Muscle layer of duodenum (tissue), 2 donors: ENCODE measurements around the gene TGM2.
A peak's percentile ranks its signal among the peaks of the same experiment; 100 is the strongest.

Source experiments
- H3K27ac ChIP-seq: one replicate; pipeline ENCODE4 v1.7.0; 2013; ENCODE audit warnings: mild to moderate bottlenecking, low read length
- H3K27me3 ChIP-seq: one replicate; pipeline ENCODE4 v1.7.0; 2013; ENCODE audit warnings: low read depth, mild to moderate bottlenecking, control low read depth, low read length
- H3K36me3 ChIP-seq, 2 donors: one replicate each; pipeline ENCODE4 v1.7.0; 2013; ENCODE audit warnings: low read length in 2 of 2, control low read depth in 1 of 2, mild to moderate bottlenecking in 1 of 2; ENCODE audit not compliant: insufficient read depth in 2 of 2, control insufficient read depth in 1 of 2
- H3K4me1 ChIP-seq, 2 donors: one replicate each; pipeline ENCODE4 v1.7.0; 2013; ENCODE audit warnings: low read length in 2 of 2, mild to moderate bottlenecking in 2 of 2, control low read depth in 1 of 2, moderate library complexity in 1 of 2; ENCODE audit not compliant: insufficient read depth in 2 of 2, control insufficient read depth in 1 of 2
- H3K4me3 ChIP-seq, 2 donors: one replicate each; pipeline ENCODE4 v1.7.0; 2013; ENCODE audit warnings: low read length in 2 of 2, low read depth in 1 of 2, mild to moderate bottlenecking in 1 of 2
- H3K9me3 ChIP-seq, 2 donors: one replicate each; pipeline ENCODE4 v1.7.0; 2013; ENCODE audit warnings: low read length in 2 of 2, control low read depth in 1 of 2, mild to moderate bottlenecking in 1 of 2; ENCODE audit not compliant: control insufficient read depth in 1 of 2
- donor health status: healthy.

The TGM2 gene

DNA sequence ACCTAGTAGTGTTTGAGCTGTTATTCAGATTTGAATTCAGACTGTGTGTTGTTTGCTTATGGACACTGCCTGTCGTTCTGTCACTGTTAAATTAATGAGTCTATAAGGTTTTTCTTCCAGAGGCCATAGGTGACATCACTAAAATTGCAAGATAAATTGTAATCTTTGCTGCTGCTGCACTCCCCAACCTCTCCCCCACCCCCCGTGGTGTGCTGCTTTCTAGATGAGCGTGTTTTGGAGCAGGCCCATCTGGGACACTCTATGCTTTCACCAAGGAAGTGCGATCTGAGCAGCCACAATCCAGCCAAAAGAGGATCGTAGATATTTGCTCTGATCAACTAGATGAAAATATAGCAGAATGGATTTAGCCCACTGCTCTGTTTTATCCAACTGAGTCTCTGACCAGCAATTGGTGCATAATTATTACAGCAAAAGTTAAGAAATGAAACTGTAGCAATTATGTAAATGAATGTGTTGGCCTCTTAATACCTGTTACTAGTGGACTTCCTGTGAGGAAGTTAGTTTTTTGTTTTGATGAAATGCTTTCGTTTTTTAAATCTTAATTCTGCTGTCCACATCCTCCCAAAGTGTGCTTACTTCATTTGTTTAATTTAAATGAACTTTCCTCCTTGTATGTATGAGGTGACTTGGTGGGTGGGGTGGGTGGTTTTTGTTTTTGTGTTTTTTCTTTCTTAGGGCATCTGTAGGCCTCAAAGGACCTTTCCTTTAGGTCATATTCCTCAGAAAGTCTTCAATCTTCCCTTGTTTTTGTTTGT, 73.4 kb downstream of the TGM2 start:
- Histone ChIP-seq H3K4me1 (peaks cover 13 to 29% of the 10 kb centered on the region in 2 donors), H3K27me3 (no peaks in the 10 kb centered on the region), H3K36me3 (peaks cover 17 to 18% of the 10 kb centered on the region in 2 donors), H3K9me3 (no peaks in the 10 kb centered on the region), H3K27ac (peak overlapping the region; percentile 70), H3K4me3 (no peak overlapping the region)

DNA sequence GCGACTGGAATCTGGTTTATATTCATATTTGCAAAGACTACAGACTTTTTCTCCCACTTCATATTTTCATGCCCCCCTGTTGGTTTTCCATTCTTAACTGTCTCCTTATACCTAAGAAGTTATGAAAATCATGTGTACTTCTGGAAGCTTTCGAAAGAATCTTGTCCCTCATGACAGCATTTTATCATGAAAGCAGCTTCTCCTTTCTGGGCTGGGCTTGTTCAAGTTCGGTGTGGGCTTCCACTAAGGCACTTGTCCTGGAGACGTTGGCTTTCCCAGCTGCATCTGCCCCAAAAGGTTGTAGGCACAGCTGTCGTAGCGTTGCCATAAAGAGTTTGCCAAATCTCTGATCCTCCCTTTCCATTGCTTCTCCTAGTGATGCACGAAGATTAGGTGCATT, 75.0 kb downstream of the TGM2 start:
- peaks cover 17 to 18% of the 10 kb centered on the region in 2 donors for H3K36me3 ChIP-seq
- H3K9me3 ChIP-seq: no peaks in the 10 kb centered on the region
- peaks cover 13 to 29% of the 10 kb centered on the region in 2 donors for H3K4me1 ChIP-seq
- H3K27me3 ChIP-seq: no peaks in the 10 kb centered on the region
- no peak overlapping the region for H3K27ac ChIP-seq
- no peak overlapping the region for H3K4me3 ChIP-seq

DNA sequence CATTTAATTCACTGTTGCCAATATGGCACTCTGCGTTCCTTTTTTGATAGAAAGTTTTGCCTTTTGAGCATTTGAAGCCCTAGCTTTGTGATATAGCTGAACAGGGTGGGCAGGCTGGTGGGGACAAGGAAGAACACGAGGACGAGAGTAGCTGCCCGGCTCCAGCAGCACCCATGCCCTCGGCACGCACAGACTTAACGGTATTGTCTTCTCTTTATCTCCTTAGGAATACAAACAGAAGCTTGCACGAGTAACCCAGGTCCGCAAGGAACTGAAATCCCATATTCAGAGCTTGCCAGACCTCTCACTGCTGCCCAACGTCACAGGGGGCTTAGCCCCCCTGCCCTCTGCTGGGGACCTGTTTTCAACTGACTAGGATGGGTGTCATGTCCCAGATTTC, 75.6 kb downstream of the TGM2 start:
- no peaks in the 10 kb centered on the region for H3K9me3 ChIP-seq
- H3K36me3 ChIP-seq: peaks cover 17 to 18% of the 10 kb centered on the region in 2 donors
- no peaks in the 10 kb centered on the region for H3K27me3 ChIP-seq
- H3K4me3 ChIP-seq: no peak overlapping the region
- H3K4me1 ChIP-seq: peaks cover 7 to 33% of the 10 kb centered on the region in 2 donors
- no peak overlapping the region for H3K27ac ChIP-seq

DNA sequence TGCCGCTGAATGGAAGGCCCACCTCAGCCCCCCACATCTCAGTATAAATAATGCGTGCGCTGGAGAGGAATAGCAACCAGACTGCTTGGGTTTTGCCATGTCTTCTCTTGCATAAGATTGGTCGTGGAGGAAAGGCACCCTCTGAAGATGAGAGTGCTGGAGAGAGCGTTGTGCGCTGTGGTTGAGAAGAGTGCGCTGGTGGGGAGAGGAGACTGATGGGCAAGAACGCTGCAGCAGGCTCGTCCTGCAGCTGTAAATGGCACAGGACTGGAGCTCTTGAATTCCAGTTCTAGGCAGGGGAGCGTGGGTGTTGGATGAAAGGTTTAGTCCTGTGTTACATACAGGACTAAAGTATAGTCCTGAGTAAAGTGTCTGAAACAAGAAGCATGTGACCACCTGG, 80.0 kb downstream of the TGM2 start:
- Histone ChIP-seq H3K4me1 (peaks cover 0 to 22% of the 10 kb centered on the region in 2 donors), H3K9me3 (no peaks in the 10 kb centered on the region), H3K36me3 (peaks cover 9 to 11% of the 10 kb centered on the region in 2 donors), H3K27ac (peak overlapping the region; percentile 88), H3K27me3 (no peaks in the 10 kb centered on the region), H3K4me3 (peak overlapping the region in 1 of 2 donors; percentile 22)

DNA sequence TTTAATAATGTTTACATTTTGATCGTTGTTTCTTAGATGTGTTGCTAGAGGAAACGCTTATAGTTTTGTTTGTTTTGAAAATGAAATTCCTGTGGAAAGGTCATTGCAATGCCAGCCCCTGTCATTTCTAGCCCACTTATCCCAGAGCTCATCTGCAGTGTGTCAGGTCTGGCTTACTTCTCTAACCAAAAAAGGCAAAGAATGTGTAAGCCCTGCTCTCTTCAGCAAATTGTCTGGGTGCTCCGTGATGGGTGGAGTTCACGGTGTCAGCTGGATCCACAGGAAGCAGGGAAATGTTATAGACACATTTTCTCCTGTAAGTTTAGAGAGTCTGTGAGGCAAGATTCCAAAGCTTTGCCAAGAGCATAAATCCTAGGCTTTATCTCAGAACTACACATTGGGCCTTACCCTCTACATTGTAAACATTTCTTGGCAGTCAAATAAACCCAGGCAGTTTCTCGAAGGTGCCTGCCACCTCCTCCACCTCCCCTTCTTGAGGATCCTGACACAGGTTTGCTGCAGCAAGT, 80.6 kb downstream of the TGM2 start:
- peaks cover 0 to 21% of the 10 kb centered on the region in 2 donors for H3K4me1 ChIP-seq
- no peaks in the 10 kb centered on the region for H3K27me3 ChIP-seq
- H3K9me3 ChIP-seq: no peaks in the 10 kb centered on the region
- H3K4me3 ChIP-seq: peak overlapping the region in 1 of 2 donors; percentile 22
- peaks cover 5 to 6% of the 10 kb centered on the region in 2 donors for H3K36me3 ChIP-seq
- peak overlapping the region; percentile 88 for H3K27ac ChIP-seq

DNA sequence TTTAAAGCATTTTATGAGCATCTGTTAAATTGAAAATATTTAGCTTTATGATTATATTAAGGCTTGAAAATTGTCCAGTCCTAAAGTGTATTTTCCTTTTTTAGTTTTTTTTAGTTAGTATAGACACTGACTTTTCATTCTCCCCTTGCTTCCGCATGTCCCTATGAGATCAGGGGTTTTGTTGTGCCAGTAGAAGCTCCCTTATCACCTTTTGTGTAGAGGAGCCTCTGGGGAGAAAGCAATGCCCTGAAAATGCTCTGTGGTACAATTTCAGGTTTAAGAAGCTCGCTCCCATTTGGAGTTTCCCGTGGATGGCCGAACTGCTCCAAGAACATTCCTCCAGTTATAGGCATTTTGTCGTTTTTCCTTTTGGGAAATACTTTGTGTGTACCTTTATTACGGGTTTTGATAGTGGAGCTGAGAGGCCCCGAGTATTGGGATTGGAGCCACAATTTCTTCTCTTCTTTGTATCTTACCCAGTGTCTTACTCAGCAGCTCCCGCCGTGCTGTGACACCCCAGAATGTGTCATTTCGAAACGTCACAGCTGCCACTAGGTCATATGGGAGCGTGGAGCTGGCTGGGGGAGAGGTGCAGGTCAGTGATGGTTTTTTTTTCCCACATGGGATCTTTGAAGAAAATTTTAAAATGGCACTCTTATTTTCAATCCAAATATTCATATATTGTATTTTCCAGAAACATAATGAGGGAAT, 81.6 kb downstream of the TGM2 start:
- Histone ChIP-seq H3K36me3 (peaks cover under 1 to 3% of the 10 kb centered on the region in 2 donors), H3K4me3 (no peak overlapping the region), H3K27ac (peak overlapping the region; percentile 88), H3K9me3 (peaks cover 0 to 2% of the 10 kb centered on the region in 2 donors), H3K4me1 (peaks cover 0 to 21% of the 10 kb centered on the region in 2 donors), H3K27me3 (no peaks in the 10 kb centered on the region)

DNA sequence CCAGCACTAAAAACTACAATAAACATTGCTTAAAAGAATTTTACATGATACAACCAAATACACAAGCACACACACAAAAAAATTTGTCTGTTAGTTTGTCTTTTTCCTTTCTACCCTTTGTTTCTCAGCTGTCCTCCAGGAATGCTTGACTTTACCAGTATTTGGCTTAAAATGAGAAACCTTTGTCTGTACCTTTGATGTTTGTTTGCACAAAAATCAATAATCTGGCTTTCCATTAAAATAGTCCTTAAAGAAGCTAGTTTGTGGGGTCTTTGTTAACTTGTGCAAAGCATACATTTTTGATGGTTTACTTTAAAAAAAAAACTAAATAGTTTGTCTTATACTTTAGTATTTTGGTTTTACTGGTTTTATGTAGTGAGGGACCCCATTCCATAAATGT, 82.2 kb downstream of the TGM2 start:
- Histone ChIP-seq H3K9me3 (peaks cover 0 to 2% of the 10 kb centered on the region in 2 donors), H3K4me3 (no peak overlapping the region), H3K36me3 (no peaks in the 10 kb centered on the region), H3K4me1 (peaks cover 0 to 23% of the 10 kb centered on the region in 2 donors), H3K27me3 (no peaks in the 10 kb centered on the region), H3K27ac (peak overlapping the region; percentile 88)

DNA sequence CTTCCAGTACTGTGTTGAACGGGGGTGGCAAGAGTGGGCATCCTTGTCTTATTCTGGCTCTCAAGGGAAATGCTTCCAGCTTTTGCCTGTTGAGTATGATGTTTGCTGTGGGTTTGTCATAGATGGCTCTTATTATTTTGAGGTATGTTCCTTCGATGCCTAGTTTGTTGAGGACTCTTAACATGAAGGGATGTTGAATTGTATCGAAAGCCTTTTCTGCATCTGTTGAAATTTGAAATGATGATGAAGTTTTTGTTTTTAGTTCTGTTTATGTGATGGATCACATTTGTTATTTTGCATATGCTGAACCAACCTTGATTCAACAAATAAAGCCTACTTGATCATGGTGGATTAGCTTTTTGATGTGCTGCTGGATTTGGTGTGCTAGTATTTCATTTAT, 83.5 kb downstream of the TGM2 start:
- no peak overlapping the region for H3K27ac ChIP-seq

DNA sequence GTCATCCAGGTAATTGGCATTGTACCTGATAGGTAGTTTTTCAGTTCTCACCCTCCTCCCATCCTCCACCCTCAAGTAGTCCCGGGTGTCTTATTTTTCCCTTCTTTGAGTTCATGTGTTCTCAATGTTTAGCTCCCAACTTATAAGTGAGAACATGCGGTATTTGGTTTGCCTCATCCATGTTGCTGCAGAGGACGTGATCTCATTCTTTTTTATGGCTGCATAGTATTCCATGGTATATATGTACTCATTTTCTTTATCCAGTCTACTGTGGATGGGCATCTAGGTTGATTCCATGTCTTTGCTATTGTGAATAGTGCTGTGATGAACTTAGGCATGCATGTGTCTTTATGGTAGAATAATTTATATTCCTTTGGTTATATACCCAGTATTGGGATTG, 85.7 kb downstream of the TGM2 start:
- Histone ChIP-seq H3K36me3 (peaks cover 0 to 9% of the 10 kb centered on the region in 2 donors), H3K4me3 (no peak overlapping the region), H3K27ac (no peak overlapping the region), H3K27me3 (no peaks in the 10 kb centered on the region), H3K9me3 (peaks cover 0 to 2% of the 10 kb centered on the region in 2 donors), H3K4me1 (peaks cover 11 to 32% of the 10 kb centered on the region in 2 donors)

More for the DNA sequence above, 83.5 kb downstream of the TGM2 start:
- H3K4me1 ChIP-seq: peaks cover 0 to 26% of the 10 kb centered on the region in 2 donors
- no peaks in the 10 kb centered on the region for H3K27me3 ChIP-seq
- H3K36me3 ChIP-seq: peaks cover 0 to 9% of the 10 kb centered on the region in 2 donors
- H3K4me3 ChIP-seq: no peak overlapping the region
- peaks cover 0 to 2% of the 10 kb centered on the region in 2 donors for H3K9me3 ChIP-seq

DNA sequence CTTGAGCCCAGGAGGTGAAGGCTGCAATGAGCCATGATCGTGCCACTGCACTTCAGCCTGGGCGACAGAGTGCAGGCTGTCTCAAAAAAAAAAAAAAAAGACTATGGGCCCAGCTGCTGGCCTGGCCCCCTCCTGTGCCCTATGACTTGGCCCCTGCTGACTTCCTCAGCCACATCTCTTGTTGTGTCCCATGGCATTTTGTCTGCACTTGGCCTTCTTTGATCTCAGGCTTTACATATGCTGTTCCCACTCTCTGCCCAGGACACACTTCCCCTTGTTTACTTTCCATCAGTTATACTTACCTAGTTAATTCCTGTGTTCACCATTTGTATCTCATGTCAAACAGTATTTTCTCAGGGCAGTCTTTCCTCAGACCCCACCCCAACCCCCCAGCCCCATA, 87.0 kb downstream of the TGM2 start:
- Histone ChIP-seq H3K4me1 (peaks cover 11 to 34% of the 10 kb centered on the region in 2 donors), H3K36me3 (peaks cover 5 to 9% of the 10 kb centered on the region in 2 donors), H3K27me3 (no peaks in the 10 kb centered on the region), H3K27ac (no peak overlapping the region), H3K9me3 (peaks cover 0 to 2% of the 10 kb centered on the region in 2 donors), H3K4me3 (no peak overlapping the region)
